GM12878 (cell line): ENCODE results near the gene ARL17A. TPM values are rescaled to one million over a fixed set of nuclear protein-coding genes. Genes with fewer than 3 reads are reported as not detected.
"Not testable (repeated sequence)": the region's sequence is repeated elsewhere in the genome, so short reads cannot be mapped to it uniquely, and the experiment has no call there.

Source experiments
- ATAC-seq: fragments of 200-7000 bp; cut with Tn5 transposase; 3 replicates; pipeline ENCODE4 v1.9.1; 2020; ENCODE audit warnings: mild to moderate bottlenecking, moderate library complexity
- BruUV-seq: library from RNA; stranded (reverse); fragments of 400-500 nt; replicated peaks from 2 replicates; lab custom pipeline; 2021; lab: Mats Ljungman, UMichigan
- CTCF ChIA-PET: fragments of 300-600 bp; sonication (Branson Sonifier 250); formaldehyde crosslinking; extraction: SDS; loops from one replicate; lab custom pipeline; 2021; ENCODE audit warnings: inconsistent platforms; lab: Yijun Ruan, JAX
- POLR2A ChIA-PET: fragments of 350-600 bp; formaldehyde crosslinking; extraction: SDS; loops from one replicate; lab custom pipeline; 2021; ENCODE audit warnings: inconsistent platforms; lab: Charles Lee
- RAD21 ChIA-PET: fragments of 300-600 bp; sonication (Branson Sonifier 250); formaldehyde crosslinking; loops from one replicate; lab custom pipeline; 2023; ENCODE audit warnings: antibody characterized with exemption; ENCODE audit not compliant: unreplicated experiment; lab: Charles Lee
- SMC1A ChIA-PET: fragments of 300-600 bp; sonication (Branson Sonifier 250); formaldehyde crosslinking; loops from one replicate; lab custom pipeline; 2023; ENCODE audit not compliant: unreplicated experiment, uncharacterized antibody; lab: Charles Lee
- DNase-seq: peaks from one replicate; pipeline ENCODE4 v3.0.0-alpha.2; 2011; ENCODE audit warnings: low read depth, low spot score
- FAIRE-seq: peaks from 3 replicates; lab custom pipeline; 2011; peaks lifted over from hg19 to GRCh38; lab: Jason Lieb, UNC
- H2AFZ ChIP-seq: 2 replicates; pipeline ENCODE4 v1.6.0; 2011; ENCODE audit warnings: low read depth, low read length, control low read depth; ENCODE audit not compliant: control insufficient read depth
- H3K27ac ChIP-seq: 2 replicates; pipeline ENCODE4 v1.5.1; 2011; ENCODE audit warnings: control low read depth; ENCODE audit not compliant: control insufficient read depth, insufficient read depth
- H3K27me3 ChIP-seq, 2 experiments: replicated peaks in 1 of 2; 2 replicates each; pipeline versions ENCODE4 v1.6.0 to v1.6.1; 2011; ENCODE audit warnings: low read length in 1 of 2; ENCODE audit not compliant: control insufficient read depth in 2 of 2, insufficient read depth in 2 of 2
- H3K36me3 ChIP-seq, 2 experiments: 2 replicates each; pipeline ENCODE4 v1.5.1; 2011; ENCODE audit warnings: low read length in 1 of 2; ENCODE audit not compliant: control insufficient read depth in 2 of 2, insufficient read depth in 2 of 2
- H3K4me1 ChIP-seq: 2 replicates; pipeline ENCODE4 v1.6.1; 2011; ENCODE audit warnings: mild to moderate bottlenecking, low read length, moderate library complexity, mixed read lengths; ENCODE audit not compliant: control insufficient read depth, insufficient read depth
- H3K4me2 ChIP-seq: 2 replicates; pipeline ENCODE4 v1.6.0; 2011; ENCODE audit warnings: control low read depth; ENCODE audit not compliant: control insufficient read depth, insufficient read depth
- H3K4me3 ChIP-seq: fragments of 200-600 bp; sonication (generic); 2 replicates; pipeline ENCODE4 v1.5.1; 2016
- H3K79me2 ChIP-seq: 2 replicates; pipeline ENCODE4 v1.6.0; 2011; ENCODE audit warnings: low read length; ENCODE audit not compliant: control insufficient read depth, insufficient read depth
- H3K9ac ChIP-seq: 2 replicates; pipeline ENCODE4 v1.8.0; 2011; ENCODE audit warnings: low read length, control low read depth, mixed read lengths; ENCODE audit not compliant: control insufficient read depth, insufficient read depth
- H3K9me3 ChIP-seq: replicated peaks from 3 replicates; pipeline ENCODE4 v1.5.1; 2011; ENCODE audit warnings: mild to moderate bottlenecking, low read length; ENCODE audit not compliant: control insufficient read depth, insufficient read depth
- H4K20me1 ChIP-seq: 2 replicates; pipeline ENCODE4 v1.6.0; 2011; ENCODE audit not compliant: control insufficient read depth, insufficient read depth
- ATF7 ChIP-seq: fragments of 450-650 bp; IDR thresholded peaks from 2 replicates; pipeline ENCODE4 v1.6.1; 2016; ENCODE audit warnings: low read depth, mild to moderate bottlenecking
- BHLHE40 ChIP-seq, 2 experiments: fragments of 450-650 bp in 1 of 2; IDR thresholded peaks; 2 replicates each; pipeline ENCODE4 v1.6.1; 2011 to 2017; ENCODE audit warnings: low read depth in 2 of 2, borderline replicate concordance in 1 of 2, improper control_type of control experiment in 1 of 2, low read length in 1 of 2, mild to moderate bottlenecking in 1 of 2
- IKZF2 ChIP-seq, 2 experiments: fragments of 450-650 bp; IDR thresholded peaks; 2 replicates each; pipeline ENCODE4 v1.6.1; 2017; ENCODE audit warnings: mild to moderate bottlenecking in 2 of 2, moderate library complexity in 2 of 2
- JUNB ChIP-seq: IDR thresholded peaks from 2 replicates; pipeline ENCODE4 v1.6.1; 2016; ENCODE audit warnings: antibody characterized with exemption, mild to moderate bottlenecking
- MEF2B ChIP-seq: fragments of 450-650 bp; IDR thresholded peaks from 2 replicates; pipeline ENCODE4 v1.6.1; 2018; ENCODE audit warnings: mild to moderate bottlenecking, moderate library complexity; ENCODE audit not compliant: partially characterized antibody, poor library complexity, severe bottlenecking
- WGBS: methylation state at CpG from one replicate; pipeline ENCODE4 v1.1.6; 2016; ENCODE audit warnings: low lambda C conversion rate; ENCODE audit not compliant: insufficient replicate concordance, insufficient coverage; ENCODE audit errors: missing lambda C conversion rate; 5-methylcytosine and 5-hydroxymethylcytosine counted together
- in situ Hi-C: fragments of 300-500 bp; cut with MboI; formaldehyde crosslinking; loops from 9 replicates; pipeline ENCODE4 v1.14.3; 2018; ENCODE audit warnings: mixed read lengths
- intact Hi-C: fragments of 100-400 bp; cut with micrococcal nuclease; formaldehyde crosslinking; loops from one replicate; pipeline ENCODE4 v1.14.2; 2022; ENCODE audit not compliant: unreplicated experiment
- polyA plus RNA-seq, 11 experiments: library from polyadenylated mRNA; depleted of rRNA in 4 of 11; unstranded in 6 of 11; stranded (reverse) in 5 of 11; fragments of >200 nt; fragmentation: Nextera tagmentation in 4 of 11; fragmentation: Illumina TruSeq in 1 of 11; extraction: Ambion mirVana in 4 of 11; extraction: Trizol in 1 of 11; gene quantifications; 1 replicate in 1 of 11; 2 replicates in 10 of 11; pipeline versions ENCODE4 v1.2.1 to v1.2.3, GENCODE V29; 2011 to 2016; ENCODE audit warnings: inconsistent platforms in 2 of 11, missing spikeins in 2 of 11, low read depth in 1 of 11
- total RNA-seq, 4 experiments: library from RNA; depleted of rRNA in 3 of 4; stranded (reverse); fragments of >200 nt in 3 of 4; fragmentation: Illumina TruSeq in 1 of 4; extraction: Trizol in 1 of 4; gene quantifications; 2 replicates each; pipeline versions ENCODE4 v1.2.1 to v1.2.3, GENCODE V29; 2013 to 2021
- TF ChIP-seq, protein P1 (sequence below): fragments of 450-650 bp; IDR thresholded peaks from 2 replicates; pipeline ENCODE4 v1.6.1; 2017; ENCODE audit warnings: mild to moderate bottlenecking, low read depth, inconsistent platforms; ENCODE audit not compliant: poor library complexity, severe bottlenecking

ARL17A gene
- total and polyA plus RNA-seq, 10 of the 15 experiments (the other 5 are each of a cell fraction or from before 2014, with no cell fraction given) = 4.0 to 39.1 (median 18.2) TPM

DNA sequence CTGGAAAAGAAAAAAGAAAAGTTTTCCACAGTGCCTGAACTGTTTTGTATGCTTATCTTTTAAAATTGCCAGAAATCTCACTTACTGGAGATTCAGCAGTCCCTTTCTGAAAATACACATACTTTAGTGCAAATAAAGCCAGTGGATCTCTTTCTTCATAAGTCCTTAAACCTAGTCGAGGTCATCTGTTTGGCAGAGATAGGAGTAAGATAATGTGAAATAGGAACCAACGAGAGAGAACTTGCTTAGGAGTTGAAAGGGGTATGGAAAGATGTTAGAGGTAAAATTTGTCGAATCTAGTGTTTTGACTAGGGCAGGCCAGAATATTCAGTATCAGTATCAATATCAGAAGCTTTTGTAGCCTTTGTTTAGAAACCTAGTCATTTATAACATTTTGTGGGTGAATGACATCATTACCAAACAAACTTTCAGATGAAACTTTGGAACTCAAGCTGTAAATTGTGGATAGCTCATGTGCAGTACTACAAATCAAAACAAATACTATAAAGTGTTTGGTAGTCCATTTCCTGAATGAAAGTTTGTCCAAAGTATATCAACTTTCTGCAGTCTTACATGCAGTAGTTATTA, 18.9 kb upstream of the ARL17A start:
- intact Hi-C loops, H3K27me3 ChIP-seq, H3K4me1 ChIP-seq, H2AFZ ChIP-seq, POLR2A ChIA-PET, H3K27ac ChIP-seq, H4K20me1 ChIP-seq, RAD21 ChIA-PET, H3K36me3 ChIP-seq, H3K9me3 ChIP-seq, H3K4me2 ChIP-seq, H3K4me3 ChIP-seq, SMC1A ChIA-PET, DNase-seq, H3K79me2 ChIP-seq, CTCF ChIA-PET, in situ Hi-C loops, H3K9ac ChIP-seq: not testable (repeated sequence)
- peak; percentile 81 for ATAC-seq
- TF ChIP-seq BHLHE40 (IDR thresholded peaks at IDR 0.05; ENCODE audit: borderline replicate concordance in 1 of 2, low read depth in 2 of 2, low read length in 1 of 2) (peak in 1 of 2 experiments; percentile 47; a peak in 2 of 4 replicates), ATF7 (peak; percentile 81), IKZF2 (IDR thresholded peaks at IDR 0.05) (peak; percentile 65 to 66), MEF2B (peak; percentile 12), JUNB (peak; percentile 34)
- TF ChIP-seq, protein P1, sequence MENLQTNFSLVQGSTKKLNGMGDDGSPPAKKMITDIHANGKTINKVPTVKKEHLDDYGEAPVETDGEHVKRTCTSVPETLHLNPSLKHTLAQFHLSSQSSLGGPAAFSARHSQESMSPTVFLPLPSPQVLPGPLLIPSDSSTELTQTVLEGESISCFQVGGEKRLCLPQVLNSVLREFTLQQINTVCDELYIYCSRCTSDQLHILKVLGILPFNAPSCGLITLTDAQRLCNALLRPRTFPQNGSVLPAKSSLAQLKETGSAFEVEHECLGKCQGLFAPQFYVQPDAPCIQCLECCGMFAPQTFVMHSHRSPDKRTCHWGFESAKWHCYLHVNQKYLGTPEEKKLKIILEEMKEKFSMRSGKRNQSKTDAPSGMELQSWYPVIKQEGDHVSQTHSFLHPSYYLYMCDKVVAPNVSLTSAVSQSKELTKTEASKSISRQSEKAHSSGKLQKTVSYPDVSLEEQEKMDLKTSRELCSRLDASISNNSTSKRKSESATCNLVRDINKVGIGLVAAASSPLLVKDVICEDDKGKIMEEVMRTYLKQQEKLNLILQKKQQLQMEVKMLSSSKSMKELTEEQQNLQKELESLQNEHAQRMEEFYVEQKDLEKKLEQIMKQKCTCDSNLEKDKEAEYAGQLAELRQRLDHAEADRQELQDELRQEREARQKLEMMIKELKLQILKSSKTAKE = peak; percentile 45
- BruUV-seq = TSS peak; percentile 39
- peak; percentile 95 for FAIRE-seq
- WGBS = 0% methylated on average over 1 of the region's 3 CpGs

DNA sequence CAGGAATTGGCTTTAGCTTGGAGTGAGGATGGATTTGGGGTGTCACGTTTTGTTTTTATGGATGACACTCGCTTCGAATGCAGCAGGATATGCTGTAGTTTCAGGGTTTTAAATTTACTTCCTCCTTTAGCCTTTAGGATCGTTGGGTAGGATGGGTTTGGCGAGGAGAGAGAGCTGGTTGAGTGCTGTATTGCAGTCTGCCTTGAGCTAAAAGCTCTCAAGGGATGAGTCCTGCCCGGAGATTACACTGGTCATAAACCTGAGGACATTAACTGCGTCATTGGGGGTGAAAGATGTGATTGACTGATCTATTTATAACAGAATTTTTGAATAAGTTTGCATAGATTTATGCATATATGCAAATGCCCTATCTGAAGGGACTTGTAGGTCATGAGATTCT, 11.8 kb upstream of the ARL17A start:
- H3K4me1 ChIP-seq, H2AFZ ChIP-seq, H3K27me3 ChIP-seq, H3K79me2 ChIP-seq, H3K9me3 ChIP-seq, H3K4me3 ChIP-seq, H3K27ac ChIP-seq, H3K4me2 ChIP-seq, H4K20me1 ChIP-seq, CTCF ChIA-PET, H3K36me3 ChIP-seq, intact Hi-C loops, POLR2A ChIA-PET, SMC1A ChIA-PET, DNase-seq, FAIRE-seq, H3K9ac ChIP-seq, RAD21 ChIA-PET, in situ Hi-C loops: not testable (repeated sequence)
- TSS peak; percentile 55 for BruUV-seq
- ATAC-seq = peak; percentile 88
- no CpG with 5 or more reads among the region's 7 CpGs for WGBS
